IMR-90 (cell line): ENCODE measurements around the gene LYSMD2.

ENCODE experiments used
- BHLHE40 ChIP-seq: fragments of 150-350 bp; IDR thresholded peaks from 2 replicates; pipeline ENCODE4 v1.6.1; 2016; ENCODE audit warnings: mild to moderate bottlenecking, low read depth, low read length
- CEBPB ChIP-seq: IDR thresholded peaks from 2 replicates; pipeline ENCODE4 v1.6.1; 2012; ENCODE audit warnings: low read depth, low read length, improper control_type of control experiment
- FOS ChIP-seq: fragments of 150-350 bp; IDR thresholded peaks from 2 replicates; pipeline ENCODE4 v1.6.1; 2016; ENCODE audit warnings: low read depth, low read length
- MAFK ChIP-seq: IDR thresholded peaks from 2 replicates; pipeline ENCODE4 v1.6.1; 2012; ENCODE audit warnings: low read depth, low read length, improper control_type of control experiment
- MAZ ChIP-seq: IDR thresholded peaks from 2 replicates; pipeline ENCODE4 v1.6.1; 2012; ENCODE audit warnings: low read depth, mild to moderate bottlenecking, low read length, improper control_type of control experiment, moderate library complexity, borderline replicate concordance
- MXI1 ChIP-seq: IDR thresholded peaks from 2 replicates; pipeline ENCODE4 v1.6.1; 2012; ENCODE audit warnings: low read depth, mild to moderate bottlenecking, low read length, moderate library complexity, borderline replicate concordance
- NFE2L2 ChIP-seq: fragments of 150-350 bp; IDR thresholded peaks from 2 replicates; pipeline ENCODE4 v1.6.1; 2016; ENCODE audit warnings: low read depth, mild to moderate bottlenecking, low read length
- POLR2A ChIP-seq: IDR thresholded peaks from 2 replicates; pipeline ENCODE4 v1.6.1; 2012; ENCODE audit warnings: mild to moderate bottlenecking, low read depth, low read length
- RAD21 ChIP-seq: IDR thresholded peaks from 2 replicates; pipeline ENCODE4 v1.6.1; 2012; ENCODE audit warnings: low read length, improper control_type of control experiment
- RCOR1 ChIP-seq: IDR thresholded peaks from 2 replicates; pipeline ENCODE4 v1.6.1; 2012; ENCODE audit warnings: mild to moderate bottlenecking, low read length, improper control_type of control experiment; ENCODE audit not compliant: insufficient replicate concordance
- SMC3 ChIP-seq: fragments of 150-350 bp; IDR thresholded peaks from 2 replicates; pipeline ENCODE4 v1.6.1; 2016; ENCODE audit warnings: low read depth, mild to moderate bottlenecking, antibody characterized with exemption, low read length, moderate library complexity
- TF ChIP-seq, protein P1 (sequence below): conservative IDR thresholded peaks from 2 replicates; pipeline ENCODE4 v1.5.1; 2012; ENCODE audit warnings: mild to moderate bottlenecking, low read depth, low read length, improper control_type of control experiment
- TF ChIP-seq, protein P2 (sequence below): fragments of 150-350 bp; IDR thresholded peaks from 2 replicates; pipeline ENCODE4 v1.6.1; 2017; ENCODE audit warnings: mild to moderate bottlenecking, antibody characterized with exemption, low read length, low read depth
- TF ChIP-seq, protein P3 (sequence below): fragments of 150-350 bp; IDR thresholded peaks from 2 replicates; pipeline ENCODE4 v1.6.1; 2016; ENCODE audit warnings: low read depth, mild to moderate bottlenecking, low read length, moderate library complexity, borderline replicate concordance

DNA sequence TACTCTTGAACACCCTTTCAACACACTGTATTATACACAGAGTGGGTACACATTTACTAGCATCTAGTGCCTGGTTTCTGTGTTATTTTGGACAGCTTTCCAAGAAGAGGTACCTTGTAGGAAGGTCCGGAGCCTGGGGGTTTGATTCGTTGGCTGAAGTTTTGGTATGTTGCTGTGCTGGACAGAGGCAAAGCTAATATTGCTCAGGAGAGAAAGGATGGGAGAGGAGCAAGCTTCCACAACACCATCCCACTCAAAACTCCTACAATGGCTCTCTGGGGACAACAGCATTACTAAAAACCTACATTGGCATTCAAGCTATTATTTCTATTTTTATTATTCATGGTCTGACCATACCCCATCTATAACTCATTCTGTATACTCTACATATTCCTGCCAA lies 1.1 kb upstream of the LYSMD2 start:
- TF ChIP-seq, protein P1, sequence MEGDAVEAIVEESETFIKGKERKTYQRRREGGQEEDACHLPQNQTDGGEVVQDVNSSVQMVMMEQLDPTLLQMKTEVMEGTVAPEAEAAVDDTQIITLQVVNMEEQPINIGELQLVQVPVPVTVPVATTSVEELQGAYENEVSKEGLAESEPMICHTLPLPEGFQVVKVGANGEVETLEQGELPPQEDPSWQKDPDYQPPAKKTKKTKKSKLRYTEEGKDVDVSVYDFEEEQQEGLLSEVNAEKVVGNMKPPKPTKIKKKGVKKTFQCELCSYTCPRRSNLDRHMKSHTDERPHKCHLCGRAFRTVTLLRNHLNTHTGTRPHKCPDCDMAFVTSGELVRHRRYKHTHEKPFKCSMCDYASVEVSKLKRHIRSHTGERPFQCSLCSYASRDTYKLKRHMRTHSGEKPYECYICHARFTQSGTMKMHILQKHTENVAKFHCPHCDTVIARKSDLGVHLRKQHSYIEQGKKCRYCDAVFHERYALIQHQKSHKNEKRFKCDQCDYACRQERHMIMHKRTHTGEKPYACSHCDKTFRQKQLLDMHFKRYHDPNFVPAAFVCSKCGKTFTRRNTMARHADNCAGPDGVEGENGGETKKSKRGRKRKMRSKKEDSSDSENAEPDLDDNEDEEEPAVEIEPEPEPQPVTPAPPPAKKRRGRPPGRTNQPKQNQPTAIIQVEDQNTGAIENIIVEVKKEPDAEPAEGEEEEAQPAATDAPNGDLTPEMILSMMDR, result no peak
- TF ChIP-seq POLR2A, result no peak
- no peak for TF ChIP-seq MXI1
- no peak for TF ChIP-seq SMC3
- TF ChIP-seq, protein P2, sequence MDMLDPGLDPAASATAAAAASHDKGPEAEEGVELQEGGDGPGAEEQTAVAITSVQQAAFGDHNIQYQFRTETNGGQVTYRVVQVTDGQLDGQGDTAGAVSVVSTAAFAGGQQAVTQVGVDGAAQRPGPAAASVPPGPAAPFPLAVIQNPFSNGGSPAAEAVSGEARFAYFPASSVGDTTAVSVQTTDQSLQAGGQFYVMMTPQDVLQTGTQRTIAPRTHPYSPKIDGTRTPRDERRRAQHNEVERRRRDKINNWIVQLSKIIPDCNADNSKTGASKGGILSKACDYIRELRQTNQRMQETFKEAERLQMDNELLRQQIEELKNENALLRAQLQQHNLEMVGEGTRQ, result no peak
- no peak for TF ChIP-seq BHLHE40
- TF ChIP-seq RCOR1, result no peak
- no peak for TF ChIP-seq RAD21
- TF ChIP-seq, protein P3, sequence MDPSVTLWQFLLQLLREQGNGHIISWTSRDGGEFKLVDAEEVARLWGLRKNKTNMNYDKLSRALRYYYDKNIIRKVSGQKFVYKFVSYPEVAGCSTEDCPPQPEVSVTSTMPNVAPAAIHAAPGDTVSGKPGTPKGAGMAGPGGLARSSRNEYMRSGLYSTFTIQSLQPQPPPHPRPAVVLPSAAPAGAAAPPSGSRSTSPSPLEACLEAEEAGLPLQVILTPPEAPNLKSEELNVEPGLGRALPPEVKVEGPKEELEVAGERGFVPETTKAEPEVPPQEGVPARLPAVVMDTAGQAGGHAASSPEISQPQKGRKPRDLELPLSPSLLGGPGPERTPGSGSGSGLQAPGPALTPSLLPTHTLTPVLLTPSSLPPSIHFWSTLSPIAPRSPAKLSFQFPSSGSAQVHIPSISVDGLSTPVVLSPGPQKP, result no peak
- TF ChIP-seq CEBPB, result no peak
- TF ChIP-seq MAFK, result no peak
- no peak for TF ChIP-seq FOS
- no peak for TF ChIP-seq NFE2L2
- no peak for TF ChIP-seq MAZ
